ENCODE data around the gene CERS6. TPM values are rescaled to one million over a fixed set of nuclear protein-coding genes. Genes with fewer than 3 reads are reported as not detected.

The CERS6 gene
- total RNA-seq, 1 donor from 2014 or later, result 17.7 TPM

DNA sequence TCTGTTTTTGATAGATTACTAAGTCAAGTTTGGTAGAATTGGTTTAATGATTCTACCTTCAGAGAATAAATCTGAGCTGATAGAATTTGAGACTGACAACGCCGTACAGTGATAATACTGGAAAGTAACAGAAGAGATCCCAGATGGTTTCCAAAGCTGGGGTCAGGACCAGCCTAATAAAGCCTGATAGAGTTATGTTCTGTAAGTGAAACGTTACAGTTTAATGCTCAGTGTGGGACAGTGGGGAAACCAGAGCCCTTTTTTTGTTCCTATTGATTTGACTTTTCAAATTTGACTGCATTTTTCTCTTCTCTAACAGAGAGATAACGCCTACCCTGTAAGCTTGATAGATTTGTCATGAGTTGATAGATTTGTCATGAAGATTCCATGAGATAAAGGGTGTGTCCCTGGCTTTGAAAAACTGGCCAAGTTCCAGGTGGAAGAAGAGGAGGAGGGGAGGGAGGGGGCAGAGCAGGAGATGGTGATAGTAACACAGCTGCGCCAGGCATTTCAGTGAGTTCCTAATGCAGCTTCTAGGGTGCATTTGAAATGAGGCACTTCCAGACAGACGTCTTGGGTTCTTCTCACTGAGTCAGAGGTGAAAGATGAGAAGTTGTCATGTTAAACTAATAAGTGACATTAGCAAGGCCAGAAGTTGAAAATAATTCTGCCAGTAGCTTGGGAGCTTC, 65.1 kb downstream of the CERS6 start:
- no peaks in the 10 kb centered on the region for H3K27me3 ChIP-seq (ENCODE audit: control insufficient read depth, insufficient read depth, low read length)
- DNase-seq (ENCODE audit: low read depth), result no peak
- H3K36me3 ChIP-seq (ENCODE audit: control insufficient read depth, insufficient read depth, low read length), result no peaks in the 10 kb centered on the region
- no peak overlapping the region for H3K4me3 ChIP-seq (ENCODE audit: low read depth, low read length)
- TF ChIP-seq CTCF (IDR thresholded peaks at IDR 0.05; ENCODE audit: insufficient read depth, low read length, poor library complexity, severe bottlenecking), result no peak

DNA sequence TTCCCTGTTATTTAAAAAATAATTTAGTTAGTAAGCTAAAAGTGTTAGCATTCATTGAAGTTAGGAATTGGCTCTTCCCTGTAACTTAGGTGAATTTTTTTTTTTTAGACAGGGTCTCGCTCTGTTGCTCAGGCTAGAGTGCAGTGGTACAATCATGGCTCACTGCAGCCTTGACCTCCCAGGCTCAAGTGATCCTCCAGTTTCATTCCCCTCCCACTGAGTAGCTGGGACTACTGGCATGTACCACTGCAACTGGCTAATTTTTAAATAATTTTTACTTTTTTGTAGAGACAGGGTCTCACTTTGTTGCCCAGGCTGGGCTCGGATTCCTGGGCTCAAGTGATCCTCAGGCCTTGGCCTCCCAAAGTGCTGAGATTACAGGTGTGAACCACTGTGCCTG, 66.4 kb downstream of the CERS6 start:
- no peak for TF ChIP-seq CTCF (IDR thresholded peaks at IDR 0.05; ENCODE audit: insufficient read depth, low read length, poor library complexity, severe bottlenecking)
- no peaks in the 10 kb centered on the region for H3K27me3 ChIP-seq (ENCODE audit: control insufficient read depth, insufficient read depth, low read length)
- DNase-seq (ENCODE audit: low read depth), result no peak
- H3K36me3 ChIP-seq (ENCODE audit: control insufficient read depth, insufficient read depth, low read length), result no peaks in the 10 kb centered on the region
- no peak overlapping the region for H3K4me3 ChIP-seq (ENCODE audit: low read depth, low read length)

GRCh38 chr2:168524005-168524404, 67.9 kb downstream of the CERS6 start:
- TF ChIP-seq CTCF (IDR thresholded peaks at IDR 0.05; ENCODE audit: insufficient read depth, low read length, poor library complexity, severe bottlenecking), result no peak
- H3K27me3 ChIP-seq (ENCODE audit: control insufficient read depth, insufficient read depth, low read length), result no peaks in the 10 kb centered on the region
- no peak for DNase-seq (ENCODE audit: low read depth)
- H3K4me3 ChIP-seq (ENCODE audit: low read depth, low read length), result no peak overlapping the region
- no peaks in the 10 kb centered on the region for H3K36me3 ChIP-seq (ENCODE audit: control insufficient read depth, insufficient read depth, low read length)

- no peaks in the 10 kb centered on the region for H3K36me3 ChIP-seq (ENCODE audit: control insufficient read depth, insufficient read depth, low read length)
- H3K4me3 ChIP-seq (ENCODE audit: low read depth, low read length), result no peak overlapping the region
- DNase-seq (ENCODE audit: low read depth), result no peak
- TF ChIP-seq CTCF (IDR thresholded peaks at IDR 0.05; ENCODE audit: insufficient read depth, low read length, poor library complexity, severe bottlenecking), result no peak
- H3K27me3 ChIP-seq (ENCODE audit: control insufficient read depth, insufficient read depth, low read length), result no peaks in the 10 kb centered on the region
These were observed 68.9 kb downstream of the CERS6 start for GRCh38 chr2:168525020-168525419.

DNA sequence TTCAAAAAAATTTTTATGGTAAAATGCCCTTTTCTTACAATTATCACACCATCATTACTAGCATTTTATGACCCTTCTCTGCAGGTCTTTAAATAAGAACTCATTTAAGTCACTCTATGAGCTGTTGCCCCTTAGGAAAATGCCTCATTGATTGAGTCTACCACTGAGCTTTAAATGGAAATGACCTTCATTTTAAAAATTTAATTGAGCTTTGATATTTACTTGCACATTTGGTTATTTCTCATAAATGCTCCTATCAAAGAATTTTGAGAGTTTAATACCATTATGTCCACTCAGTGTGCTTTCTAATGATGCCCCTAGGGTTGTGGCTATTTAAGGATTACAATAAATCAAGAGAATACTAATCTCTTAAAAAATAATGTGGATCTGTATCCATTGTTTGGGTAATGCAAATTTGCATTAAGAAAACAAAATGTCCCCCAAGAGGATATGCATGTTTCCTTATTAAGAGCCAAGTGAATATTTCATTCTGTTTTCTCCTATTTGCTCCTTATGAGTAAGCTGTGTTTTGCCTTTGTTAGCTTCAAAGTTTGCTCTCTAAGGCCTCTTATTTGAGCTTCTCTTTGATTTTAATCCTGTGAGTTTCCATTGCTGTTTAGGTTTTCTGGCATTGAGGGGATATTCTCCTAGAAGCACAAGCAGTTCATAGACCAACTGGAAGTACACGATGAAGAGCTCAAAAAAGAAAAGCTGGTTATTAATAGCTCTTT, 69.8 kb downstream of the CERS6 start:
- DNase-seq (ENCODE audit: low read depth), result no peak
- Histone ChIP-seq H3K4me3 (ENCODE audit: low read depth, low read length) (no peak overlapping the region), H3K36me3 (ENCODE audit: control insufficient read depth, insufficient read depth, low read length) (no peaks in the 10 kb centered on the region), H3K27me3 (ENCODE audit: control insufficient read depth, insufficient read depth, low read length) (no peaks in the 10 kb centered on the region)
- no peak for TF ChIP-seq CTCF (IDR thresholded peaks at IDR 0.05; ENCODE audit: insufficient read depth, low read length, poor library complexity, severe bottlenecking)
